ENCODE results near the gene RTN3. TPM values are rescaled to one million over a fixed set of nuclear protein-coding genes. Genes with fewer than 3 reads are reported as not detected.

Gene RTN3
- total RNA-seq, 1 experiment from 2014 or later = 95.0 TPM

DNA sequence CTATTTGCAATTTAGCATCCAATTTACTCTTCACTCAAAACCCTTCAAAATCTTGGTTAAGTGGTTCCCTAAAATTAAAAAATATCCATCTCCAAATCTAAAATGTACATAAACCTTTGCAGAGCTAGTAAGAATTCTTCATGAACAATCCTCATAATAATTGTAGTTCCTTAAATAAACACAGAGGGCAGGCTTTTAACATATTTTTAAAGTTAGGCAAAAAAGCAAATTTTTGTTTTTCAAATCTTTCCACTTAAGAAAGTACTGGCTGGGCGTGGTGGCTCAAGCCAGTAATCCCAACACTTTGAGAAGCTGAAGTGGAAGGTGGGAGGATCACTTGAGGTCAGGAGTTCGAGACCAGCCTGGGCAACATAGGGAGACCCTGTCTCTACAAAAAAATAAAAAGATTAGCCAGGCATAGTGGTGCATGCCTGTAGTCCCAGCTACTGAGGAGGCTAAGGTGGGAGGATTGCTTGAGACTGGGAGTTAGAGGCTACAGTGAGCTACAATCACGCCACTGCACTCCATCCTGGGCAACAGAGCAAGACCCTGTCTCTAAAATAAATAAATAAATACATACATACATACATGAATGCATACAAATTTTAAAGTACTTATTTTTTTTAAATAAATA, 42.0 kb upstream of the RTN3 start:
- Histone ChIP-seq H2AFZ (ENCODE audit: low read depth, low read length, poor library complexity, severe bottlenecking) (no peak overlapping the region), H3K4me3 (replicated peaks in 1 of 2; ENCODE audit: low read depth in 1 of 2, low read length in 2 of 2) (no peak overlapping the region), H3K4me1 (ENCODE audit: control insufficient read depth in 1 of 2, insufficient read depth in 2 of 2, low read length in 2 of 2) (no peaks in the 10 kb centered on the region), H3K9me3 (ENCODE audit: control insufficient read depth in 1 of 2, insufficient read depth in 1 of 2, low read depth in 1 of 2, low read length in 2 of 2) (no peaks in the 10 kb centered on the region), H4K20me1 (ENCODE audit: insufficient read depth) (no peaks in the 10 kb centered on the region), H3K9ac (ENCODE audit: low read length) (no peak overlapping the region), H3K4me2 (ENCODE audit: low read length) (no peak overlapping the region), H3K36me3 (ENCODE audit: control insufficient read depth in 1 of 2, insufficient read depth in 2 of 2, low read length in 2 of 2) (peaks cover 8 to 17% of the 10 kb centered on the region in 2 experiments; a peak in 1 of 4 replicates), H3K27me3 (ENCODE audit: insufficient read depth, low read length) (no peaks in the 10 kb centered on the region), H3K9me2 (ENCODE audit: insufficient read depth) (no peaks in the 10 kb centered on the region), H3K27ac (ENCODE audit: low read depth, low read length) (no peak overlapping the region), H3K79me2 (ENCODE audit: insufficient read depth, low read length) (no peaks in the 10 kb centered on the region)
- ChIA-PET CTCF (interaction anchor here (0.8 to 2.4 kb wide), 11 partner anchors 10 to 160 kb away, joined by 3 to 12 read pairs (median 4); partner anchors contain the start of gene RTN3), POLR2A (no interaction called here), RAD21 (ENCODE audit: low non-redundant PET in 1 of 2, low total read pairs in 2 of 2, uncharacterized antibody in 2 of 2, unreplicated experiment in 2 of 2) (no interaction called here)
- intact Hi-C loops (cut with micrococcal nuclease) = loop anchor here (2.0 to 10.0 kb wide), 3 partner anchors 99 to 512 kb away; no protein-coding TSS in a partner anchor
- BruUV-seq (replicated peaks) = no TSS peak
- ATAC-seq = no peak
- DNase-seq (ENCODE audit: low read depth, low spot score) = no peak
- TF ChIP-seq POLR2AphosphoS5 (IDR thresholded peaks at IDR 0.05; ENCODE audit: low read depth, low read length) = no peak
- no peak for TF ChIP-seq YY1 (IDR thresholded peaks at IDR 0.05; ENCODE audit: extremely low read depth, insufficient replicate concordance, low read depth, low read length)
- no peak for TF ChIP-seq SP1 (IDR thresholded peaks at IDR 0.05; ENCODE audit: low read depth)
- TF ChIP-seq, protein P1, sequence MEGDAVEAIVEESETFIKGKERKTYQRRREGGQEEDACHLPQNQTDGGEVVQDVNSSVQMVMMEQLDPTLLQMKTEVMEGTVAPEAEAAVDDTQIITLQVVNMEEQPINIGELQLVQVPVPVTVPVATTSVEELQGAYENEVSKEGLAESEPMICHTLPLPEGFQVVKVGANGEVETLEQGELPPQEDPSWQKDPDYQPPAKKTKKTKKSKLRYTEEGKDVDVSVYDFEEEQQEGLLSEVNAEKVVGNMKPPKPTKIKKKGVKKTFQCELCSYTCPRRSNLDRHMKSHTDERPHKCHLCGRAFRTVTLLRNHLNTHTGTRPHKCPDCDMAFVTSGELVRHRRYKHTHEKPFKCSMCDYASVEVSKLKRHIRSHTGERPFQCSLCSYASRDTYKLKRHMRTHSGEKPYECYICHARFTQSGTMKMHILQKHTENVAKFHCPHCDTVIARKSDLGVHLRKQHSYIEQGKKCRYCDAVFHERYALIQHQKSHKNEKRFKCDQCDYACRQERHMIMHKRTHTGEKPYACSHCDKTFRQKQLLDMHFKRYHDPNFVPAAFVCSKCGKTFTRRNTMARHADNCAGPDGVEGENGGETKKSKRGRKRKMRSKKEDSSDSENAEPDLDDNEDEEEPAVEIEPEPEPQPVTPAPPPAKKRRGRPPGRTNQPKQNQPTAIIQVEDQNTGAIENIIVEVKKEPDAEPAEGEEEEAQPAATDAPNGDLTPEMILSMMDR (IDR thresholded peaks at IDR 0.05 in 2 of 3, conservative IDR thresholded peaks at IDR 0.05 in 1 of 3; ENCODE audit: borderline replicate concordance in 1 of 3, insufficient read depth in 1 of 3, low read depth in 2 of 3, low read length in 2 of 3) = peak; percentile 5 to 54 (median 33); a peak in 3 of 6 replicates
- peak; percentile 35; the same call in 1 of the 2 replicates for TF ChIP-seq RAD21 (IDR thresholded peaks at IDR 0.05; ENCODE audit: low read depth)
- no peak for TF ChIP-seq FOSL1 (IDR thresholded peaks at IDR 0.05; ENCODE audit: low read depth)

DNA sequence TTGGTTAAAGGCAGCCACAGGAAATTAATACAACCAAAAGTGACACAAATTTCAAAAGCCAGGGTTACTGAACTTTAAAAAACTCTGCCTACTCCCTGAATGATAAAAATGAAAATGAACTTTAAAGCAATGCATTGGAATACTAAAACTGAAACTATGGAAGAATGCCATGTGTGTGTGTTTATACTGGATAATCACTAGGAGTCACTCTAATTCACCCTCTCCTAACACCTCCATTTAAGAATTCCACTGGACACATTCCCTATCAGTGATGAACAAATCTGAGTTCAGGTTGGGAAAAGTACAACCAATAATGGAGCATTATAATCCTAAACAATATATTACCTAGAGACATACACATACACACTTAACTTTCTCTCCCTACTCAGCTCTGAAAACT, 39.6 kb upstream of the RTN3 start:
- Histone ChIP-seq H3K79me2 (ENCODE audit: insufficient read depth, low read length) (no peaks in the 10 kb centered on the region), H3K27ac (ENCODE audit: low read depth, low read length) (no peak overlapping the region), H3K4me2 (ENCODE audit: low read length) (no peak overlapping the region), H3K36me3 (ENCODE audit: control insufficient read depth in 1 of 2, insufficient read depth in 2 of 2, low read length in 2 of 2) (peaks cover 0 to 13% of the 10 kb centered on the region in 2 experiments; a peak in 1 of 4 replicates), H3K4me1 (ENCODE audit: control insufficient read depth in 1 of 2, insufficient read depth in 2 of 2, low read length in 2 of 2) (no peaks in the 10 kb centered on the region), H3K9ac (ENCODE audit: low read length) (no peak overlapping the region), H3K9me3 (ENCODE audit: control insufficient read depth in 1 of 2, insufficient read depth in 1 of 2, low read depth in 1 of 2, low read length in 2 of 2) (no peaks in the 10 kb centered on the region), H3K9me2 (ENCODE audit: insufficient read depth) (no peaks in the 10 kb centered on the region), H3K4me3 (replicated peaks in 1 of 2; ENCODE audit: low read depth in 1 of 2, low read length in 2 of 2) (no peak overlapping the region), H4K20me1 (ENCODE audit: insufficient read depth) (no peaks in the 10 kb centered on the region), H3K27me3 (ENCODE audit: insufficient read depth, low read length) (no peaks in the 10 kb centered on the region), H2AFZ (ENCODE audit: low read depth, low read length, poor library complexity, severe bottlenecking) (no peak overlapping the region)
- DNase-seq (ENCODE audit: low read depth, low spot score) = no peak
- POLR2A ChIA-PET = no interaction called here
- intact Hi-C loops (cut with micrococcal nuclease) = no loop called here
- BruUV-seq (replicated peaks) = no TSS peak
- RAD21 ChIA-PET (ENCODE audit: low non-redundant PET in 1 of 2, low total read pairs in 2 of 2, uncharacterized antibody in 2 of 2, unreplicated experiment in 2 of 2) = no interaction called here
- CTCF ChIA-PET = no interaction called here
- ATAC-seq = peak; percentile 53
- TF ChIP-seq ELF1 (IDR thresholded peaks at IDR 0.05; ENCODE audit: borderline replicate concordance, low read depth) = no peak
- TF ChIP-seq, protein P2, sequence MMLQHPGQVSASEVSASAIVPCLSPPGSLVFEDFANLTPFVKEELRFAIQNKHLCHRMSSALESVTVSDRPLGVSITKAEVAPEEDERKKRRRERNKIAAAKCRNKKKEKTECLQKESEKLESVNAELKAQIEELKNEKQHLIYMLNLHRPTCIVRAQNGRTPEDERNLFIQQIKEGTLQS (IDR thresholded peaks at IDR 0.05) = no peak
- no peak for TF ChIP-seq EGR1 (IDR thresholded peaks at IDR 0.05; ENCODE audit: low read depth)
- peak; percentile 54 for TF ChIP-seq RAD21 (IDR thresholded peaks at IDR 0.05; ENCODE audit: low read depth)
- TF ChIP-seq ZFX (IDR thresholded peaks at IDR 0.05) = no peak
- no peak for TF ChIP-seq CEBPB (IDR thresholded peaks at IDR 0.05; ENCODE audit: low read depth)
- no peak for TF ChIP-seq SP1 (IDR thresholded peaks at IDR 0.05; ENCODE audit: low read depth)
- TF ChIP-seq POLR2A (IDR thresholded peaks at IDR 0.05; ENCODE audit: borderline replicate concordance, extremely low read depth, insufficient read depth, insufficient read length) = no peak
- TF ChIP-seq, protein P1 (IDR thresholded peaks at IDR 0.05 in 2 of 3, conservative IDR thresholded peaks at IDR 0.05 in 1 of 3; ENCODE audit: borderline replicate concordance in 1 of 3, insufficient read depth in 1 of 3, low read depth in 2 of 3, low read length in 2 of 3) = peak in 2 of 3 experiments; percentile 6 to 35; a peak in 1 of 6 replicates
- no peak for TF ChIP-seq EZH2 (IDR thresholded peaks at IDR 0.05)
- no peak for TF ChIP-seq POLR2AphosphoS5 (IDR thresholded peaks at IDR 0.05; ENCODE audit: low read depth, low read length)
- TF ChIP-seq EZH2phosphoT487 (IDR thresholded peaks at IDR 0.05; ENCODE audit: borderline replicate concordance) = no peak
- TF ChIP-seq FOSL1 (IDR thresholded peaks at IDR 0.05; ENCODE audit: low read depth) = no peak
- no peak for TF ChIP-seq JUND (IDR thresholded peaks at IDR 0.05)
